Common myeloid progenitor, CD34-positive (primary cell): ENCODE results near the gene CHSY1.

Experiments used
- CTCF ChIA-PET: fragments of 350-600 bp; sonication (Branson Sonifier 250); formaldehyde crosslinking; loops from one replicate; lab custom pipeline; 2021; ENCODE audit warnings: antibody characterized with exemption; lab: Charles Lee
- POLR2A ChIA-PET: fragments of 350-600 bp; sonication (Branson Sonifier 250); formaldehyde crosslinking; loops from one replicate; lab custom pipeline; 2021; ENCODE audit warnings: antibody characterized with exemption; lab: Charles Lee
- DNase-seq, 3 donors: peaks; one replicate each; pipeline versions ENCODE4 v3.0.0 to v3.0.0-alpha.2; 2013
- H3K27ac ChIP-seq, 2 experiments: 1 replicate in 1 of 2; 2 replicates in 1 of 2; pipeline ENCODE4 v1.7.0; 2013; ENCODE audit warnings: inconsistent platforms in 2 of 2, low read length in 2 of 2, mild to moderate bottlenecking in 2 of 2, low read depth in 1 of 2, moderate library complexity in 1 of 2; ENCODE audit not compliant: severe bottlenecking in 2 of 2, insufficient read depth in 1 of 2, poor library complexity in 1 of 2
- H3K27me3 ChIP-seq, 5 experiments: replicated peaks in 2 of 5; 1 replicate in 3 of 5; 2 replicates in 2 of 5; pipeline versions ENCODE4 v1.6.1 to v1.7.0; 2013; ENCODE audit warnings: low read length in 4 of 5, mild to moderate bottlenecking in 2 of 5, moderate library complexity in 2 of 5, inconsistent platforms in 1 of 5; ENCODE audit not compliant: insufficient read depth in 5 of 5, control insufficient read depth in 4 of 5
- H3K36me3 ChIP-seq, 4 experiments: 1 replicate in 2 of 4; 2 replicates in 2 of 4; pipeline versions ENCODE4 v1.6.1 to v1.7.0; 2013; ENCODE audit warnings: low read length in 3 of 4, control low read depth in 1 of 4, mild to moderate bottlenecking in 1 of 4; ENCODE audit not compliant: control insufficient read depth in 4 of 4, insufficient read depth in 4 of 4
- H3K4me1 ChIP-seq, 4 experiments: 1 replicate in 3 of 4; 2 replicates in 1 of 4; pipeline versions ENCODE4 v1.6.1 to v1.7.1; 2013; ENCODE audit warnings: low read length in 3 of 4, mild to moderate bottlenecking in 3 of 4, control low read depth in 1 of 4, inconsistent platforms in 1 of 4, moderate library complexity in 1 of 4; ENCODE audit not compliant: control insufficient read depth in 4 of 4, insufficient read depth in 4 of 4; ENCODE audit errors: control extremely low read depth in 1 of 4
- H3K4me3 ChIP-seq, 7 experiments: 1 replicate in 4 of 7; 2 replicates in 3 of 7; pipeline versions ENCODE4 v1.5.1 to v1.7.0; 2013; ENCODE audit warnings: mild to moderate bottlenecking in 7 of 7, low read length in 6 of 7, moderate library complexity in 6 of 7, inconsistent platforms in 2 of 7, low read depth in 2 of 7, control low read depth in 1 of 7; ENCODE audit not compliant: insufficient read depth in 4 of 7, control insufficient read depth in 1 of 7; ENCODE audit errors: extremely low read depth in 1 of 7
- H3K9me3 ChIP-seq, 5 experiments: 1 replicate in 4 of 5; 2 replicates in 1 of 5; pipeline versions ENCODE4 v1.6.1 to v1.7.1; 2013; ENCODE audit warnings: low read length in 4 of 5, mild to moderate bottlenecking in 2 of 5, inconsistent platforms in 1 of 5, low read depth in 1 of 5, moderate library complexity in 1 of 5; ENCODE audit not compliant: control insufficient read depth in 4 of 5, insufficient read depth in 2 of 5; ENCODE audit errors: control extremely low read depth in 1 of 5
- WGBS: methylation state at CpG from one replicate; pipeline ENCODE4 v1.1.5; 2013; ENCODE audit not compliant: insufficient coverage; 5-methylcytosine and 5-hydroxymethylcytosine counted together

The CHSY1 gene

DNA sequence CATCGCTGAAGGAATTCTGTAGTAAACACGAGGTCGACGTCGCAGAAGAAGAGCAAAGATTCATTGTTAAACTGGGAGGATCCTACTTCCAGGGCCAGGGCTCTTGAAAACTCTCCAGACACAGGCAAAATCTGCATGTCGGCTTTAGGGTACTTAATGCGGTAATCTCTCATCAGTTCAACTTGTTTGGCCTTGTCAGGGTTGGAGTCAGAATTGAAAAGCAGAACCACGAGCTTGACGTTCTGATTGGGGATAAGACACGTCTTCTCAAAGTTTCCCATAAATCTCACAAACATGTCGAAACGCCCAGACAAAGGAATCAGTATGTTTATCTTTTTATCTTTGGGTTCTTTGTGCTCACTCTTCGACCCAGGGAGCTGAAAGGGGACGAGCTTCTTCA is 74.0 kb downstream of the CHSY1 start:
- Histone ChIP-seq H3K4me1 (peaks cover 9 to 39% (median 38%) of the 10 kb centered on the region in 4 experiments), H3K4me3 (no peak overlapping the region), H3K36me3 (peaks cover 3 to 79% (median 38%) of the 10 kb centered on the region in 4 experiments), H3K27me3 (no peaks in the 10 kb centered on the region), H3K9me3 (no peaks in the 10 kb centered on the region), H3K27ac (no peak overlapping the region)
- ChIA-PET POLR2A (interaction anchor here (0.6 kb wide), 1 partner anchor 63 kb away, joined by 7 read pairs; no protein-coding TSS in a partner anchor), CTCF (interaction anchor here (1.1 to 3.0 kb wide), 3 partner anchors 10 to 67 kb away, joined by 3 to 13 read pairs (median 4); no protein-coding TSS in a partner anchor)
- WGBS: 98% methylated on average over 11 of the region's 14 CpGs
- DNase-seq: no peak

DNA sequence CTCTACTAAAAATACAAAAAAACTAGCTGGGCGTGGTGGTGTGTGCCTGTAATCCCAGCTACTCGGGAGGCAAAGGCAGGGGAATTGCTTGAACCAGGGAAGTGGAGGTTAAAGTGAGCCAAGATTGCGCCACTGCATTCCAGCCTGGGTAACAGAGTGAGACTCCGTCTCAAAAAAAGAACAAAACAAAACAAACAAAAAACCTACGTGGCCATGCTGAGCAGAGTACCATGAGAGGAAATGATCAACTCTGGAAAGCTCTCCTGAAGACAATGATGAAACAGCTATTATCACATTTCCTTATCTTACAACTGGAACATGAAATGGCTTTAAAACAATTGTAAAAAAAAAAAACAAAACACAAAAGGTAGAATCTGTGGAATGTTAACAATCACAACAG is 75.2 kb downstream of the CHSY1 start:
- no peak for DNase-seq
- H3K4me1 ChIP-seq: peaks cover 9 to 47% (median 40%) of the 10 kb centered on the region in 4 experiments
- H3K4me3 ChIP-seq: no peak overlapping the region
- no peaks in the 10 kb centered on the region for H3K9me3 ChIP-seq
- no peak overlapping the region for H3K27ac ChIP-seq
- ChIA-PET CTCF (interaction anchor here (0.9 to 3.0 kb wide), 4 partner anchors 9 to 66 kb away, joined by 3 to 13 read pairs (median 4); no protein-coding TSS in a partner anchor), POLR2A (interaction anchor here (1.0 kb wide), 1 partner anchor 12 kb away, joined by 3 read pairs; no protein-coding TSS in a partner anchor)
- no peaks in the 10 kb centered on the region for H3K27me3 ChIP-seq
- peaks cover 3 to 67% (median 35%) of the 10 kb centered on the region in 4 experiments for H3K36me3 ChIP-seq
- WGBS: 87% methylated on average over 3 of the region's 5 CpGs

DNA sequence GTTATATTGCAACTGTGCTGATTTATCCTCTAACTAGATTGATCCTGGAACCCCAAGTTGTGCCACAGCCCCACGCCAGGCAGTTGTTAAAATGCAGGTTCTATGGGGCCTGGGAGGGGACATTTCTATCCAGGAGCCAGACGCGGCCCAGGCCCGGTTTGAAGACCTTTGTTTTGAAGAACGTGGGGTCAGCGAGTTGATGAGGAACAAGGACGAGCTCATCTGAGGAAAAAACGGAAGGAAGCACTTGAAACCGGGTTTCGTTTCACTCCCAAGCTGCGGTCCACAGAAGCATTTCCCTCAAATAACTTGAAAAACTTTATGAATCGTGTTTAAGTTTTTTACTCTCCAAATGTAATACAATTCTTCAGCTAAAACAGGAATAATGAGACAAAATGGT is 76.4 kb downstream of the CHSY1 start:
- Histone ChIP-seq H3K36me3 (peaks cover 3 to 57% (median 29%) of the 10 kb centered on the region in 4 experiments), H3K9me3 (no peaks in the 10 kb centered on the region), H3K27ac (no peak overlapping the region), H3K4me3 (peak overlapping the region in 4 of 7 experiments; percentile 1 to 37 (median 17)), H3K4me1 (peaks cover 9 to 52% (median 39%) of the 10 kb centered on the region in 4 experiments), H3K27me3 (no peaks in the 10 kb centered on the region)
- ChIA-PET POLR2A (no interaction called here), CTCF (interaction anchor here (0.8 to 1.2 kb wide), 2 partner anchors 19 to 67 kb away, joined by 3 to 4 read pairs; no protein-coding TSS in a partner anchor)
- peak; percentile 77 to 90 (median 84) for DNase-seq
- WGBS: 5% methylated on average over 4 of the region's 12 CpGs

DNA sequence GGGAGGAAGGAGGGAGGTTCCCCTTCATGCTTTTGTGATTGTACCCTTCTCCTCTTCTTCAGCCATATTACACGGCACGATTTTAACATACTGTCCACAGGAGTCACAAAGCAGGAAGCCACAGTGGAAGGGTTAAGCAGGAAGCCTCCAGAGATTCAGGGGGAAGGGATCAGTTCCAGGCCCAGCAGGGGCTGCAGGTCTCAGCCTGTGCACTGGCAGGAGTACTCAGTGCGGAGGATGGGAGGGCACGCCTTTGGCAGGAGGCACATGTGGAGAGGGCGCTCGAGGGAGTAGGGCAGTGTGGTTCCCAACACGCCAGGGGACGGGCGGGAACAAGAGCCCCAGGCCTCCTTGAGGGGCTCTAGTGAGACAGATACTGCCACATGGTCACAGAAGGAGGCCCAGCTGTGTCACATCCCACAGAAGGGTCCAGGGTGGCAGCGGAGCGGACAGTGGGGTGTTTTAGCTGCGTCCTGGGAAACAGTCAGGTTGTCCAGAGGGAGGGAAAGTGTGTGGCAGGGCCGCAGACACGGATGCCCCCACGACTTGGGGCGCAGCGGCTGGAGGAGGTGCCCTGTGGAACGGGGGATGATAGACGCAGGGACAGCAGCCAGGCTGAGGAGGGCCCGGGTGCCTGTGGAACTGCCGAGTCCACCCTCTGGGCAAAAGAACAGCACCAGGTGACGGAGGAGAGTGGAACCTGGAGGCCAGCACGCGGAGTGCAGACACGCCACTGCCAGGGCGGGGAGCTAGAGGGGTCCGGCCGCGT is 77.5 kb downstream of the CHSY1 start:
- no peak for DNase-seq
- H3K27ac ChIP-seq: no peak overlapping the region
- H3K9me3 ChIP-seq: no peaks in the 10 kb centered on the region
- ChIA-PET CTCF (interaction anchor here (1.5 kb wide), 1 partner anchor 30 kb away, joined by 3 read pairs; no protein-coding TSS in a partner anchor), POLR2A (no interaction called here)
- H3K27me3 ChIP-seq: no peaks in the 10 kb centered on the region
- 99% methylated on average over 20 of the region's 29 CpGs for WGBS
- H3K4me3 ChIP-seq: no peak overlapping the region
- peaks cover 9 to 61% (median 47%) of the 10 kb centered on the region in 4 experiments for H3K4me1 ChIP-seq
- H3K36me3 ChIP-seq: peaks cover 3 to 47% (median 26%) of the 10 kb centered on the region in 4 experiments

DNA sequence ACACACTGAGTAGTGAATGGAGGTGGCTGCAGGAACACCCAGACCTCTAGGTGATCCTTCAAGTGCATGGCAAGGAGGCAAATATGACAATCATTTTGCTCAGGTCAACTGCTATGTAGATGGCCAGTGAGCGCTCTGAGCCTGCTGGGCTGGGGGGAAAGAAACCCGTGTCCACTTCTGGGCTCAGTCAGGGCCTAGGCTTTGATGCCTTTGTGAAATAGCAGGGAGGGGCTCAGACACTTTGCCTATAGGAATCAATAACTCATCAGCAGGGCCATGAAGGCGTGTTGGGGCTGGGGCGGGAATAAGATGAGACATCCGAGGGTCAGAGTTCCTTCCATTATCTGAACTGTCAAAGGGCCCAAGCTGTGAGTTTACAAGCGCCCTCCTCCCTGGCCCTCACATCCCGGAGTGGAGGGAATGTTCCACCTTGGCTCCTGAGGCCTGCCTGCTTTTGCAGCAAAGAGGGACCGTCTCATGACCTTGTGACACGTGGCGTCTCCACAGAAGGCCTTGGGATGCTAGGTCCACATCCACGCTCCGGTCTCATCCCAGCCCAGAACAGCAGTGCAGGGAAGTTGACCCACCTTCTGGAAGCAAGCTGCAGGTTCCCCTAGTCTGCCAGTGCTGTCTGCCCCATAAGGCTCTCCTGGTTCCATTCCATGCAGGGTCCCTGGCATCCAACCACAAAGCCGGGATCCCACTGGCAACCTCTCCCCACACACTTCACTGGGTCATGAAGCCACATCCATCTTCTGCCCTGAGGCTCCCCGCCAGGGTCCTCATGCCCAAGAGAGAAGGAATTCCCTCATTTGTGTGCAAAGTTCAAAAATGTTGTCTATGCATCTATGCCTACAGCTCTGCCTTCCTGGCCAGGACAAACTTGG is 78.4 kb downstream of the CHSY1 start:
- CTCF ChIA-PET: interaction anchor here (1.5 kb wide), 1 partner anchor 31 kb away, joined by 3 read pairs; no protein-coding TSS in a partner anchor
- POLR2A ChIA-PET: no interaction called here
- Histone ChIP-seq H3K4me3 (no peak overlapping the region), H3K36me3 (peaks cover 0 to 38% (median 21%) of the 10 kb centered on the region in 4 experiments), H3K27ac (no peak overlapping the region), H3K4me1 (peaks cover 13 to 70% (median 56%) of the 10 kb centered on the region in 4 experiments), H3K27me3 (no peaks in the 10 kb centered on the region), H3K9me3 (no peaks in the 10 kb centered on the region)
- no peak for DNase-seq
- 95% methylated on average over 11 of the region's 14 CpGs for WGBS

DNA sequence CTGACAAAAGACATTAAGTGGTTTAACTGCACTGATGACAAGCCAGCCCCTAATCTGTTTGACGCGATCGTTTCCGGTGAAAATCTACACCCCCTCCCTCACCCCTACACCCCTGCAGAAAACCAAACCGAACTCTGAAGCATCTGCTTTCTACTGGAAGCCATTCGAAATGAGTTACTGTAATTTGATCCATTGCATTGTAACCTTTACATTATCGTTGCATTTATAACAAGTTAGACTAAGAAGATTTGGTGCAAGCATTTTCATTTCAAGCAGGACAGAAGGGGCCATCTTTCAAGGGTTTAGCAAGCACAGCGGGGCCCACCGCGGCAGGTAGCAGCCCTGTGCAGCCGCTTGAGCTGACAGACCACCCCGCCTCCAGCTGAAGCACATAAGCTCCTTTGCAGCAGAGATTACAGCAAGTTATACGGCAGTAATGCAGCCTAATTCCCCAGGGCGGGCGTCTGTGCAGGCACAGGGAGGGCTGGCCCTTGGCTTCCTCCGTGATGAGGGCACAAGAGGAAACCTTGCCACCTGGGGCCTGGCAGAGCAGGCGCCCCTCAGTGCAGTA is 79.3 kb downstream of the CHSY1 start:
- Histone ChIP-seq H3K36me3 (peaks cover 0 to 29% (median 13%) of the 10 kb centered on the region in 4 experiments), H3K4me3 (no peak overlapping the region), H3K4me1 (peaks cover 13 to 79% (median 65%) of the 10 kb centered on the region in 4 experiments), H3K9me3 (no peaks in the 10 kb centered on the region), H3K27ac (no peak overlapping the region), H3K27me3 (no peaks in the 10 kb centered on the region)
- WGBS: 93% methylated on average over 17 of the region's 17 CpGs
- ChIA-PET POLR2A (interaction anchor here (1.5 kb wide), 1 partner anchor 36 kb away, joined by 4 read pairs; no protein-coding TSS in a partner anchor), CTCF (interaction anchor here (1.1 to 1.6 kb wide), 4 partner anchors 12 to 59 kb away, joined by 3 read pairs; no protein-coding TSS in a partner anchor)
- DNase-seq: peak in 1 of 3 donors; percentile 57
